Adrenal gland (tissue), 5 donors: ENCODE measurements around the gene PSIP1.

Experiments
- POLR2A ChIP-seq, 2 donors: fragments of 450-650 bp; IDR thresholded peaks; one replicate each; pipeline ENCODE4 v1.6.1; 2017; ENCODE audit warnings: antibody characterized with exemption in 2 of 2, mild to moderate bottlenecking in 2 of 2, moderate library complexity in 1 of 2
- TF ChIP-seq, protein P1 (sequence below), 6 experiments: fragments of 450-650 bp in 4 of 6; fragments of 200-600 bp in 2 of 6; sonication (generic) in 1 of 6; IDR thresholded peaks; 1 replicate in 5 of 6; 2 replicates in 1 of 6; pipeline versions ENCODE4 v1.5.1 to v1.8.0; 2016 to 2021; ENCODE audit warnings: antibody characterized with exemption in 6 of 6, mild to moderate bottlenecking in 2 of 6, moderate library complexity in 1 of 6
- donor health status: DM: no; HTN: no; CAD: no.

DNA sequence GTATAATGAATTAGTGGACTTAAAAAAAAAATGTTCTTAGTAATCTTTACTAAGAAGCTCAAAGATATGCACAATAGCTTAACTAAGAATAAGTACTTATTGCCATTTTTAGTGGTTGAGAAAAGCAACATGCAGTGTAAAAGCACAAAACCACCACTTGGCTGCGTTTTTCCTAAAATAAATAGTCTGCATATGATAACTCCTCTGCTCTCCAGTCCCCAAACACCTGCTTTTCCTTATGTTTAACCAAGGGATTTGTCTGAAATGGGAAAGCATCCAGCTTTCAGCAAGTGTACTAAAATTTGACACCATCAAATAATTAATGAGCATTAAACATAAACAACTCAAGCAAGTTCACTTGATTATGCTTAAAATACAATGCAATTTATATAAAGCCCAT is 41.4 kb downstream of the PSIP1 start:
- TF ChIP-seq POLR2A (IDR thresholded peaks at IDR 0.05), result no peak
- TF ChIP-seq, protein P1, sequence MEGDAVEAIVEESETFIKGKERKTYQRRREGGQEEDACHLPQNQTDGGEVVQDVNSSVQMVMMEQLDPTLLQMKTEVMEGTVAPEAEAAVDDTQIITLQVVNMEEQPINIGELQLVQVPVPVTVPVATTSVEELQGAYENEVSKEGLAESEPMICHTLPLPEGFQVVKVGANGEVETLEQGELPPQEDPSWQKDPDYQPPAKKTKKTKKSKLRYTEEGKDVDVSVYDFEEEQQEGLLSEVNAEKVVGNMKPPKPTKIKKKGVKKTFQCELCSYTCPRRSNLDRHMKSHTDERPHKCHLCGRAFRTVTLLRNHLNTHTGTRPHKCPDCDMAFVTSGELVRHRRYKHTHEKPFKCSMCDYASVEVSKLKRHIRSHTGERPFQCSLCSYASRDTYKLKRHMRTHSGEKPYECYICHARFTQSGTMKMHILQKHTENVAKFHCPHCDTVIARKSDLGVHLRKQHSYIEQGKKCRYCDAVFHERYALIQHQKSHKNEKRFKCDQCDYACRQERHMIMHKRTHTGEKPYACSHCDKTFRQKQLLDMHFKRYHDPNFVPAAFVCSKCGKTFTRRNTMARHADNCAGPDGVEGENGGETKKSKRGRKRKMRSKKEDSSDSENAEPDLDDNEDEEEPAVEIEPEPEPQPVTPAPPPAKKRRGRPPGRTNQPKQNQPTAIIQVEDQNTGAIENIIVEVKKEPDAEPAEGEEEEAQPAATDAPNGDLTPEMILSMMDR (IDR thresholded peaks at IDR 0.05), result no peak
